Uterus (tissue), 4 donors: ENCODE data around the gene BTBD2. TPM values are rescaled to one million over a fixed set of nuclear protein-coding genes. Genes with fewer than 3 reads are reported as not detected.

Experiments
- DNase-seq, 2 donors: peaks; one replicate each; pipeline ENCODE4 v3.0.0-alpha.2; 2019 to 2020
- H3K27ac ChIP-seq, 2 donors: fragments of 200-600 bp; sonication (generic); 1 replicate in 1 of 2; 2 replicates in 1 of 2; pipeline ENCODE4 v1.5.1; 2016 to 2018
- H3K27me3 ChIP-seq, 2 donors: fragments of 200-600 bp; sonication (generic); one replicate each; pipeline ENCODE4 v1.5.1; 2018 to 2019; ENCODE audit warnings: control low read depth in 1 of 2
- H3K36me3 ChIP-seq, 2 donors: fragments of 200-600 bp; sonication (generic); one replicate each; pipeline ENCODE4 v1.5.1; 2019; ENCODE audit warnings: control low read depth in 1 of 2
- H3K4me1 ChIP-seq, 2 donors: fragments of 200-600 bp; sonication (generic); one replicate each; pipeline ENCODE4 v1.5.1; 2018 to 2019; ENCODE audit warnings: control low read depth in 1 of 2
- H3K4me3 ChIP-seq, 2 donors: fragments of 200-600 bp; sonication (generic); 1 replicate in 1 of 2; 2 replicates in 1 of 2; pipeline ENCODE4 v1.5.1; 2018 to 2019; ENCODE audit warnings: mild to moderate bottlenecking in 1 of 2
- H3K9me3 ChIP-seq, 2 donors: fragments of 200-600 bp; sonication (generic); one replicate each; pipeline ENCODE4 v1.5.1; 2019; ENCODE audit warnings: control low read depth in 1 of 2
- POLR2A ChIP-seq, 2 donors: fragments of 450-650 bp; IDR thresholded peaks; one replicate each; pipeline ENCODE4 v1.6.1; 2016; ENCODE audit warnings: antibody characterized with exemption in 2 of 2, mild to moderate bottlenecking in 1 of 2, moderate library complexity in 1 of 2
- intact Hi-C: fragments of 100-400 bp; cut with DNase I; formaldehyde crosslinking; loops from one replicate; pipeline ENCODE4 v1.15.1; 2023; ENCODE audit warnings: low total_unique reads
- total RNA-seq, 4 donors: library from RNA; depleted of rRNA in 3 of 4; stranded (reverse); fragments of >200 nt in 3 of 4; gene quantifications; one replicate each; pipeline versions ENCODE4 v1.1.0 to v1.2.4, GENCODE V29; 2014 to 2023
- TF ChIP-seq, protein P1 (sequence below), 4 experiments: fragments of 200-600 bp in 2 of 4; fragments of 450-650 bp in 2 of 4; sonication (generic) in 2 of 4; IDR thresholded peaks; one replicate each; pipeline ENCODE4 v1.5.1; 2016 to 2019; ENCODE audit warnings: antibody characterized with exemption in 4 of 4, mild to moderate bottlenecking in 2 of 4, moderate library complexity in 1 of 4
- donor health status: DM: yes; HTN: yes; CAD: no.

BTBD2 gene
- total RNA-seq, 4 donors from 2014 or later, result 48.2 to 105 (median 61.8) TPM

DNA sequence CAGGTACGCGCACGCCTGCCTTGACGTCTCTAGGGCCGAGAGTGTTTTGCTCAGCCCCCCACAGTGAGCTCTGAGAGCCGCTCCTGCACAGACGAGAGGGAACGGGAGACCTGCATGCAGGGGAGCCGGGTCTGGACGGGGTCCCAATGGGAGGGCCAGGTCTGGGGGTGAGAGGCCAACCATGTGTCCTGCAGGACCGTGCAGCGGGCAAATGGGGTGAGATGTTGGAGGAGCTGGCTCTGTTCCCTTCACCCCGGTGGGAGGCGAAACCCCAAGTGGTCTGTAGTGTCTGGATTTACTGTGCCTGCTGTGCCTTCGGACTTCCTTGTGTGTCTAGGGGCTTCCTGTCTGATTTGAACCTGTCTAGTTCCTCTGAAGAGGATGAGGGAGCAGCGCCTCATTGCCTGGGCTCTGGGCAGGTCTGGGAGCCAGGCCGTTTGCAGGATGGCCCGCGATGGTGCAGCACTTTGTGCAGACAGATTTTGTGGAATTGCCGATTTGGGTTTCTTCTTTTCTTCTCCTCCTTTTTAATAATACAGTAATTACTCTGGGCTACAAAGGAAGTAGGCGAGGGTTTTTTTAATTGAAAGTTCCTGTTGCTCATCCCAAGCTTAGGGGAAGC lies 72.5 kb downstream of the BTBD2 start:
- Histone ChIP-seq H3K36me3 (no peaks in the 10 kb centered on the region), H3K4me3 (peak overlapping the region in 1 of 2 donors; percentile 73), H3K9me3 (no peaks in the 10 kb centered on the region), H3K27ac (peak overlapping the region; percentile 73 to 95), H3K4me1 (peaks cover 3 to 14% of the 10 kb centered on the region in 2 donors), H3K27me3 (no peaks in the 10 kb centered on the region)
- DNase-seq, result no peak
- intact Hi-C loops, result no loop called here
- TF ChIP-seq POLR2A (IDR thresholded peaks at IDR 0.05), result no peak
- TF ChIP-seq, protein P1, sequence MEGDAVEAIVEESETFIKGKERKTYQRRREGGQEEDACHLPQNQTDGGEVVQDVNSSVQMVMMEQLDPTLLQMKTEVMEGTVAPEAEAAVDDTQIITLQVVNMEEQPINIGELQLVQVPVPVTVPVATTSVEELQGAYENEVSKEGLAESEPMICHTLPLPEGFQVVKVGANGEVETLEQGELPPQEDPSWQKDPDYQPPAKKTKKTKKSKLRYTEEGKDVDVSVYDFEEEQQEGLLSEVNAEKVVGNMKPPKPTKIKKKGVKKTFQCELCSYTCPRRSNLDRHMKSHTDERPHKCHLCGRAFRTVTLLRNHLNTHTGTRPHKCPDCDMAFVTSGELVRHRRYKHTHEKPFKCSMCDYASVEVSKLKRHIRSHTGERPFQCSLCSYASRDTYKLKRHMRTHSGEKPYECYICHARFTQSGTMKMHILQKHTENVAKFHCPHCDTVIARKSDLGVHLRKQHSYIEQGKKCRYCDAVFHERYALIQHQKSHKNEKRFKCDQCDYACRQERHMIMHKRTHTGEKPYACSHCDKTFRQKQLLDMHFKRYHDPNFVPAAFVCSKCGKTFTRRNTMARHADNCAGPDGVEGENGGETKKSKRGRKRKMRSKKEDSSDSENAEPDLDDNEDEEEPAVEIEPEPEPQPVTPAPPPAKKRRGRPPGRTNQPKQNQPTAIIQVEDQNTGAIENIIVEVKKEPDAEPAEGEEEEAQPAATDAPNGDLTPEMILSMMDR (IDR thresholded peaks at IDR 0.05), result no peak

DNA sequence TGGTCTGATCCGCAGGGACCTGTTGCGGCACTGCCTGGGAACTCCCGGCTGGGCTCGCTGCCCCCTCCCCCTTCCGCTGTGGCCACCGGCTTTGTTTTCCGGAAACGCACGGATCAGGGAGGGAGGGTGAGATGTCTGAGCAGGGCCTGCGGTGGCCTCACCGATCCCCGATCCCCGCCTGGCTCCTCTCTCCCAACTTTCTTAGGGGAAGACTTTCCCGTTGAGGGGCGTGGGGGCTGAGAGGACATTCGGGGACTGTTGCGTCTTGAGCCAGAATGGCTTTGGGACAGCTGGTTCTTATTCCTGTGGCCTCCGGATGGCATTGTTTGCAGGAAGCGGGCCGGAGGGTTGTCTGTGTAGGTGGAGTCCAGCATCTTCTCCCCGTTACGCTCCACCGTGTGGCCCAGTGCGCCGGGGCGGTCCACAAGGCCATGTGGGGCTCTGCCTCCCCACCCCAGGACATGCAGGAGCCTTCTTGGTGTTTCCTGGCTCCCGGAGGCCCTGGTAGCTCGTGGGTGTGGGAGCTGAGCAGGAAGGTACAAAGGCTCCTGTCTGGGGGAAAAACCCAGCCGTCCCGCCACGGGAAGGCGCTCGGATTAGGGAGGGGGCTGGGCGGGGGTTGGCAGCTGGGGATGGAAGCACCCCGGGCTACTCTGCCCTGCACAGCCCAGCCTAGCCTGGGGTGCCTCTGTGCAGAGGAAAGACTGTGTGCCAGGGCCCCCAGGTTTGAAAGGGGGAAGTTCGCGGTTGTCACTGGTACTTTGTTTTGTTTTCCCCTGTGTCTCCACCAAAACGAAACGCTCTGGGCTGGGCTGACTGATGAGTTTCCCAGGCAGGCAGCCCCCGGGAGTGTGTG lies 73.2 kb downstream of the BTBD2 start:
- peak overlapping the region; percentile 73 to 95 for H3K27ac ChIP-seq
- peak overlapping the region; percentile 64 to 73 for H3K4me3 ChIP-seq
- peaks cover 3 to 14% of the 10 kb centered on the region in 2 donors for H3K4me1 ChIP-seq
- intact Hi-C loops, result no loop called here
- H3K36me3 ChIP-seq, result no peaks in the 10 kb centered on the region
- no peaks in the 10 kb centered on the region for H3K27me3 ChIP-seq
- peak; percentile 66 to 69 for DNase-seq
- TF ChIP-seq POLR2A (IDR thresholded peaks at IDR 0.05), result no peak
- TF ChIP-seq, protein P1 (IDR thresholded peaks at IDR 0.05), result no peak
- no peaks in the 10 kb centered on the region for H3K9me3 ChIP-seq

DNA sequence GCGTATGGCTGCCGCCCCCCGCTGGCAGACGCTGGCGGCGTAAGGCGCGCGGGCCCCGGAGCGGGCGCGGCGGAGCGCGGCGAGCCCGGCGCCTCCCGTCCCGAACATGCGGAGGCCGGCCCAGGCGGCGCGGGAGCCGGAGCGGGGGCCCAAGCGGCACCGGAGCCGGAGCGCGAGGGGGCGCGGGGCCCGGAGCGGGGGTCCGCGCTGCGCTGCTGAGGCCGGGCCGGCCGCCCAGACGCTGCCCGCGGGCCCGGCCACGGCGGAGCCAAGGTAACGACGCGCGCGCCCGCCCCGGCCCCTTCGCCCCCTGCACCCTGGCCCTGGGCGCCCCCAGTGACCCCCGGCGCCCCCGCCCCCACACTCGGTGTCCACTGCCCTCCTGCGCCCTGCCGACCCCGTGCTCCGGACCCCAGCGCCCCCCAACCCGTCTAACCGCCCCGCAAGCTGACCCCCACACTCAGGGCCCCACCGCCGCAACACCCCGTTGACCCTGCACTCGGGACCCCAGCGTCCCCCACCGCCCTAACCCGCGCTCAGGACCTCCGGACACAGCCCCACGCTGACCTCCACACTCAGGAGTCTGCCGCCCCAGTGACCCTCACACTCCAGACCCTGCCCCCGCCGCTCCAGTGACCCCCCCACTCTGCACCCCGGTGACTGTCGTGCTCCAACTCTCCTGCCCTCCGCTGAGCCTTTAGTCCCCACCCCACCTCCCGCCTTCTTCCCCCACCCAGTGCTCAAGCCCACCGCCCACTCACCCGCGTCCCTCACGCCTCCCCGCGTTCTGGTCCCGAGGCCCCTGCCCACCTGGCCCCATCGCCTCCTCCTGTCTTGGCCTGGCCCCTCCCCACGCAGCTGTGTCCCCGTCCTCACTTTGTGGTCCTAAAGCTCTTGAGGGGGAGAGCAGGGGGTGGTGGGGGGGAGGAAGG lies 74.1 kb downstream of the BTBD2 start, which contains the start of gene CSNK1G2:
TSS of gene CSNK1G2 (plus strand) at position 27 of the 932 bp plus-strand sequence. CDS start 28,601 bp downstream, outside the sequence.
- H3K4me1 ChIP-seq, result peaks cover 3 to 14% of the 10 kb centered on the region in 2 donors
- DNase-seq, result peak; percentile 43 to 51
- H3K9me3 ChIP-seq, result no peaks in the 10 kb centered on the region
- H3K36me3 ChIP-seq, result no peaks in the 10 kb centered on the region
- TF ChIP-seq POLR2A (IDR thresholded peaks at IDR 0.05), result peak in 1 of 2 donors; percentile 38
- TF ChIP-seq, protein P1 (IDR thresholded peaks at IDR 0.05), result peak in 2 of 4 experiments; percentile 68 to 72
- peak within 1 kb of the TSS; percentile 64 to 73 for H3K4me3 ChIP-seq
- H3K27me3 ChIP-seq, result no peaks in the 10 kb centered on the region
- intact Hi-C loops, result no loop called here
- H3K27ac ChIP-seq, result peak within 1 kb of the TSS; percentile 95 to 99

DNA sequence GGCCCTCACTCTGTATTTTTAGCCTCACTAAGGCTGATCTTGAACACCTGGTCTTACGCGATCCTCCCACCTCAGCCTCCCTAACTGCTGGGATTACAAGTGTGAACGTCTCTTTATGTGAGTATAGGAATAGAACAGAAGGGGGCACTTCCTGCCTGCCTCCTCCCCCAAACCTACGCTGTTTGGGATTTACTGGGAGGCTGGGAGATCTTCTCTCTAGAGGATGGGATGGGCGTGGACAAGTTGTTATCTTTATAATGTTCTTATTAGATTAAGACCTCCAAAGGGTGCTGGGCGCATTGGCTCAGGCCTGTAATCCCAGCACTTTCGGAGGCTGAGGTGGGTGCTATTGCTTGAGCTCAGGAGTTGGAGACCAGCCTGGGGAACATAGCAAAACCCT lies 77.4 kb downstream of the BTBD2 start:
- no peak overlapping the region for H3K27ac ChIP-seq
- H3K36me3 ChIP-seq, result no peaks in the 10 kb centered on the region
- no peaks in the 10 kb centered on the region for H3K27me3 ChIP-seq
- DNase-seq, result no peak
- intact Hi-C loops, result no loop called here
- TF ChIP-seq, protein P1 (IDR thresholded peaks at IDR 0.05), result no peak
- no peak for TF ChIP-seq POLR2A (IDR thresholded peaks at IDR 0.05)
- peaks cover 3 to 13% of the 10 kb centered on the region in 2 donors for H3K4me1 ChIP-seq
- no peak overlapping the region for H3K4me3 ChIP-seq
- no peaks in the 10 kb centered on the region for H3K9me3 ChIP-seq
